Panc1 (cell line): Measurements from ENCODE around the gene ROBO1.

Experiments used
- POLR2AphosphoS5 ChIP-seq: IDR thresholded peaks from 2 replicates; pipeline ENCODE4 v1.6.1; 2012; ENCODE audit warnings: mild to moderate bottlenecking, low read depth, low read length, moderate library complexity
- TF ChIP-seq, protein P1 (sequence below): fragments of 450-650 bp; IDR thresholded peaks from 2 replicates; pipeline ENCODE4 v1.5.1; 2017; ENCODE audit warnings: mild to moderate bottlenecking

DNA sequence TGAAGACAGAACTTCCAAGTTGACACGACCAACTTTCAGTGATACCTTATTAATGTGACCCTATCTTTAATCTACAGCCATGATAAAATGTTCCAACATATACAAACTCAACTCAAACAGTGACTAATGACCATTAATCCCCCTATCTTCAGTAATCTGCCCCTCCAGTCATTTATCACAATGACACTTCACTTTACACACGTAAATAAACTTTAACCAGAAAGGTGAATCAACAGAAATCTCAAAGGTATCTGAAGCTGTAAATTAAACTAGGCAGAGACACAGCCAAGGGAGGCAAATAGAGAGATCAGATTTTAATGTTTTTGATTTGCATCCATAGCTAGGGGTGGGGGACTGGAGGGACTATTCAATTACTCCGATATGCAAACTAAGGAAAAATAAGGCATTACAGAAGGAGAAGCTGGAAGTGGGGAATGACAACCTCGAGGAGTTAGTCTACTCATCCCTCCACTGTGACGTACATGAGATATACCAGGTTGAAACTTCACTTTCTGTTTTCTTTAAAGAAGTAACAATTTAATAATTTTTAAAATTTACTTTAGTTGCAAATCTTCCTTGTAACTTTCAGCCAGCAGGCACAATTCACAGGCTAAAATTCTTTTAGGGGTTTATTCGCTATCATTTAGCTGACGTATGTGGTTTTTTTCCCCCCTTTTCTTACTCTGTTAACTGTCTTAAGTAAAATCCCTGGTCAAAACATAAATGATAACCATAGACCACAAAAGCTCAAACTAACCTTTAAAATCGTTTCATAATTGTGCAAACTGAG lies 751.0 kb downstream of the ROBO1 start:
- TF ChIP-seq, protein P1, sequence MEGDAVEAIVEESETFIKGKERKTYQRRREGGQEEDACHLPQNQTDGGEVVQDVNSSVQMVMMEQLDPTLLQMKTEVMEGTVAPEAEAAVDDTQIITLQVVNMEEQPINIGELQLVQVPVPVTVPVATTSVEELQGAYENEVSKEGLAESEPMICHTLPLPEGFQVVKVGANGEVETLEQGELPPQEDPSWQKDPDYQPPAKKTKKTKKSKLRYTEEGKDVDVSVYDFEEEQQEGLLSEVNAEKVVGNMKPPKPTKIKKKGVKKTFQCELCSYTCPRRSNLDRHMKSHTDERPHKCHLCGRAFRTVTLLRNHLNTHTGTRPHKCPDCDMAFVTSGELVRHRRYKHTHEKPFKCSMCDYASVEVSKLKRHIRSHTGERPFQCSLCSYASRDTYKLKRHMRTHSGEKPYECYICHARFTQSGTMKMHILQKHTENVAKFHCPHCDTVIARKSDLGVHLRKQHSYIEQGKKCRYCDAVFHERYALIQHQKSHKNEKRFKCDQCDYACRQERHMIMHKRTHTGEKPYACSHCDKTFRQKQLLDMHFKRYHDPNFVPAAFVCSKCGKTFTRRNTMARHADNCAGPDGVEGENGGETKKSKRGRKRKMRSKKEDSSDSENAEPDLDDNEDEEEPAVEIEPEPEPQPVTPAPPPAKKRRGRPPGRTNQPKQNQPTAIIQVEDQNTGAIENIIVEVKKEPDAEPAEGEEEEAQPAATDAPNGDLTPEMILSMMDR, result no peak
- TF ChIP-seq POLR2AphosphoS5, result no peak
